Type B pancreatic cell (in vitro differentiated cells): ENCODE results near the gene HDGFL1. TPM values are rescaled to one million over a fixed set of nuclear protein-coding genes. Genes with fewer than 3 reads are reported as not detected.

Experiments
- DNase-seq: peaks from one replicate; pipeline ENCODE4 v3.0.0; 2021; ENCODE audit warnings: mixed read lengths; ENCODE audit not compliant: unreplicated experiment; ENCODE audit errors: extremely low spot score
- H3K27ac Mint-ChIP-seq: 2 replicates; pipeline ENCODE4 v1.8.0; 2021; ENCODE audit warnings: mild to moderate bottlenecking, mixed read lengths
- H3K27me3 Mint-ChIP-seq: 2 replicates; pipeline ENCODE4 v1.8.0; 2021; ENCODE audit warnings: mixed read lengths
- H3K36me3 Mint-ChIP-seq: 2 replicates; pipeline ENCODE4 v1.8.0; 2021; ENCODE audit warnings: mixed read lengths
- H3K4me1 Mint-ChIP-seq: one replicate; pipeline ENCODE4 v1.8.0; 2021; ENCODE audit warnings: mixed read lengths; ENCODE audit not compliant: unreplicated experiment
- H3K4me3 Mint-ChIP-seq: 2 replicates; pipeline ENCODE4 v1.8.0; 2021; ENCODE audit warnings: mild to moderate bottlenecking, mixed read lengths
- H3K9me3 Mint-ChIP-seq: 2 replicates; pipeline ENCODE4 v1.8.0; 2021; ENCODE audit warnings: mixed read lengths
- total RNA-seq: library from RNA; stranded (reverse); gene quantifications from 2 replicates; pipeline ENCODE4 v1.2.1, GENCODE V29; 2021; ENCODE audit warnings: low replicate concordance
- TF ChIP-seq, protein P1 (sequence below): fragments of 200-600 bp; sonication (generic); conservative IDR thresholded peaks from 2 replicates; pipeline ENCODE4 v1.5.0; 2021; ENCODE audit warnings: antibody characterized with exemption, mild to moderate bottlenecking

The HDGFL1 gene
- total RNA-seq, 1 donor from 2014 or later: not detected

- Mint-ChIP-seq H3K4me3 (no peak overlapping the region), H3K9me3 (no peaks in the 10 kb centered on the region), H3K27me3 (no peaks in the 10 kb centered on the region), H3K27ac (no peak overlapping the region), H3K36me3 (no peaks in the 10 kb centered on the region), H3K4me1 (peaks cover 9% of the 10 kb centered on the region)
- DNase-seq: no peak
- TF ChIP-seq, protein P1, sequence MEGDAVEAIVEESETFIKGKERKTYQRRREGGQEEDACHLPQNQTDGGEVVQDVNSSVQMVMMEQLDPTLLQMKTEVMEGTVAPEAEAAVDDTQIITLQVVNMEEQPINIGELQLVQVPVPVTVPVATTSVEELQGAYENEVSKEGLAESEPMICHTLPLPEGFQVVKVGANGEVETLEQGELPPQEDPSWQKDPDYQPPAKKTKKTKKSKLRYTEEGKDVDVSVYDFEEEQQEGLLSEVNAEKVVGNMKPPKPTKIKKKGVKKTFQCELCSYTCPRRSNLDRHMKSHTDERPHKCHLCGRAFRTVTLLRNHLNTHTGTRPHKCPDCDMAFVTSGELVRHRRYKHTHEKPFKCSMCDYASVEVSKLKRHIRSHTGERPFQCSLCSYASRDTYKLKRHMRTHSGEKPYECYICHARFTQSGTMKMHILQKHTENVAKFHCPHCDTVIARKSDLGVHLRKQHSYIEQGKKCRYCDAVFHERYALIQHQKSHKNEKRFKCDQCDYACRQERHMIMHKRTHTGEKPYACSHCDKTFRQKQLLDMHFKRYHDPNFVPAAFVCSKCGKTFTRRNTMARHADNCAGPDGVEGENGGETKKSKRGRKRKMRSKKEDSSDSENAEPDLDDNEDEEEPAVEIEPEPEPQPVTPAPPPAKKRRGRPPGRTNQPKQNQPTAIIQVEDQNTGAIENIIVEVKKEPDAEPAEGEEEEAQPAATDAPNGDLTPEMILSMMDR: no peak
These were observed 11.0 kb downstream of the HDGFL1 start for GRCh38 chr6:22580337-22580736.

DNA sequence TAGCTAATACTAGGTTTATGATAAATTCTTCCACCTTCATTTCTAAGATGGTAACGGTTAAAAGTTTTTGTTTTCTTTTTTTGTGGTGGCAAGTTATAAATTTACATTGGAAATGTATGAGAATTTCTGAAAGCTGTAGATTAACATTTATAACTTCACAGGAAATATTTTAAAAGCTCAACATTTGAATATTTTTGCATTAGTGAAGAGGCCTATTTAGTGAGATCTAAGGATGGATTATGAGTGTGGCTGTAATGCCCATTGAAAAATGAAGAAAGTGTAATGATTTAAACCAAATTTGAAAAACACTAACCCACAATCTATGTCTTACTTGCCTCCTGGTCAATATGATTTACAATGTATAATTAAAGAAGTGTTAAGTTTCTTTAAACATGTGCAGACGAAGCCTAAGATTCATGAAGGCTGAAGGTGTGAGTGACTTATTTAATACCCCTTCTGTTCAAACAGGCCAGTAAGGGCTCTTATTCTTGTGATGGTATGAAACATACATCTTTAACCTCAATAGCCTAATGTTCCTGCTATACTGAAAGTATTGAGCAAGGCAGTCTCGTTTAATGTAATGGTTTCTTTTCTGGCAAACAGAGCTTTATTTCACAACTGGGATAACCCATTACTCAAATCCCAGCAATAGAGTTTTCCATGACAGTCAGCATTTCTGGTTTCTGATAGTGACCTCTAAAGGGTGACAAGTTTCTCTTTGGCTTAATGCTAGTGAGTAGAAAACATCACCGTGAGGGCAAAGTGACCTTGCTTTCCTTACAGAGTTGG is 13.2 kb downstream of the HDGFL1 start:
- Mint-ChIP-seq H3K4me3 (no peak overlapping the region), H3K27ac (no peak overlapping the region), H3K36me3 (no peaks in the 10 kb centered on the region), H3K4me1 (peaks cover 11% of the 10 kb centered on the region), H3K9me3 (no peaks in the 10 kb centered on the region), H3K27me3 (no peaks in the 10 kb centered on the region)
- TF ChIP-seq, protein P1: no peak
- no peak for DNase-seq

- no peaks in the 10 kb centered on the region for H3K36me3 Mint-ChIP-seq
- DNase-seq: no peak
- no peak overlapping the region for H3K4me3 Mint-ChIP-seq
- no peaks in the 10 kb centered on the region for H3K9me3 Mint-ChIP-seq
- TF ChIP-seq, protein P1: no peak
- H3K27me3 Mint-ChIP-seq: no peaks in the 10 kb centered on the region
- no peak overlapping the region for H3K27ac Mint-ChIP-seq
- H3K4me1 Mint-ChIP-seq: peaks cover 16% of the 10 kb centered on the region
These were observed 13.9 kb downstream of the HDGFL1 start for GRCh38 chr6:22583230-22583629.

DNA sequence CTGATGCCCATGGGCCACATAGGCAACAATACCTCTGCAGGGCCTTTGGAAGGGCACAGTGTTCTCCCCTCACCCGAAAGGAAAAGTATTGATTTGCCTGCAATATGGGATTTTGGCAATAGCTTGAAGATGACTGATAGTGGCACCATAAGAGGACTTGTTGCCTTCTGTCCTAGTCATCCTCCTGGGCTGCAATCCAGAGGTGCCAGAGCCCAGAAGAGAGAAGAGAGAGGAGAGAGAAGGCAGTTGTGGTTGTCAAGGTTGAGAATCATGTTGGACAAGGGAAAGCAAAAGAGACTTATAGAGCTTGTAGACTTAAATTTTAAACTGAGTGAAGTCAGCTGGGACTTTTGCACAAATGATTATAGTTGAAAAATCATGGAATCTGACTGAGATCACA is 14.6 kb downstream of the HDGFL1 start:
- Mint-ChIP-seq H3K27me3 (no peaks in the 10 kb centered on the region), H3K4me3 (no peak overlapping the region), H3K36me3 (no peaks in the 10 kb centered on the region), H3K4me1 (peaks cover 16% of the 10 kb centered on the region), H3K27ac (no peak overlapping the region), H3K9me3 (no peaks in the 10 kb centered on the region)
- no peak for DNase-seq
- TF ChIP-seq, protein P1: no peak

- DNase-seq: no peak
- Mint-ChIP-seq H3K27me3 (no peaks in the 10 kb centered on the region), H3K36me3 (no peaks in the 10 kb centered on the region), H3K27ac (no peak overlapping the region), H3K4me1 (peaks cover 12% of the 10 kb centered on the region), H3K4me3 (no peak overlapping the region), H3K9me3 (no peaks in the 10 kb centered on the region)
- TF ChIP-seq, protein P1: no peak
These were observed 19.8 kb downstream of the HDGFL1 start for GRCh38 chr6:22589118-22589517.
